ENCODE results near the gene SORL1-AS1.
"Not testable (repeated sequence)": the region's sequence is repeated elsewhere in the genome, so short reads cannot be mapped to it uniquely, and the experiment has no call there.

Gene SORL1-AS1

GRCh38 chr11:121452609-121453150, at the start of gene SORL1-AS1:
Gene SORL1-AS1 (minus strand): TSS chr11:121452967.
- peak; percentile 42 for DNase-seq (ENCODE audit: low read depth)

- DNase-seq (ENCODE audit: low read depth), result no peak
Measured at GRCh38 chr11:121500717-121501116, 48.0 kb upstream of the SORL1-AS1 start.

- no peak for DNase-seq (ENCODE audit: low read depth)
Measured at GRCh38 chr11:121500275-121500674, 47.5 kb upstream of the SORL1-AS1 start.

GRCh38 chr11:121499405-121499804, 46.6 kb upstream of the SORL1-AS1 start:
- no peak for DNase-seq (ENCODE audit: low read depth)

- DNase-seq (ENCODE audit: low read depth), result no peak
Measured at GRCh38 chr11:121497176-121497998, 44.6 kb upstream of the SORL1-AS1 start.

GRCh38 chr11:121494355-121495099, 41.8 kb upstream of the SORL1-AS1 start:
- DNase-seq (ENCODE audit: low read depth), result no peak

GRCh38 chr11:121489823-121490222, 37.1 kb upstream of the SORL1-AS1 start:
- DNase-seq (ENCODE audit: low read depth), result no peak

GRCh38 chr11:121488641-121489040, 35.9 kb upstream of the SORL1-AS1 start:
- DNase-seq (ENCODE audit: low read depth), result no peak

GRCh38 chr11:121488170-121488569, 35.4 kb upstream of the SORL1-AS1 start:
- DNase-seq (ENCODE audit: low read depth), result no peak

GRCh38 chr11:121487191-121487590, 34.4 kb upstream of the SORL1-AS1 start:
- DNase-seq (ENCODE audit: low read depth), result no peak

GRCh38 chr11:121486054-121486453, 33.3 kb upstream of the SORL1-AS1 start:
- no peak for DNase-seq (ENCODE audit: low read depth)

- no peak for DNase-seq (ENCODE audit: low read depth)
Measured at GRCh38 chr11:121485216-121485615, 32.4 kb upstream of the SORL1-AS1 start.

GRCh38 chr11:121483805-121484480, 31.2 kb upstream of the SORL1-AS1 start:
- no peak for DNase-seq (ENCODE audit: low read depth)

- peak; percentile 46 for DNase-seq (ENCODE audit: low read depth)
Measured at GRCh38 chr11:121482231-121483129, 29.7 kb upstream of the SORL1-AS1 start.

GRCh38 chr11:121481484-121482230, 28.9 kb upstream of the SORL1-AS1 start:
- DNase-seq (ENCODE audit: low read depth), result not testable (repeated sequence)

GRCh38 chr11:121479698-121480238, 27.0 kb upstream of the SORL1-AS1 start:
- DNase-seq (ENCODE audit: low read depth), result no peak

GRCh38 chr11:121478895-121479697, 26.3 kb upstream of the SORL1-AS1 start:
- DNase-seq (ENCODE audit: low read depth), result no peak

GRCh38 chr11:121478226-121478894, 25.6 kb upstream of the SORL1-AS1 start:
- DNase-seq (ENCODE audit: low read depth), result no peak
